Nephron (organoid): ENCODE results near the gene PCDHGA1.

ENCODE experiments used
- H3K27ac Mint-ChIP-seq, 3 experiments: 2 replicates each; pipeline ENCODE4 v1.8.0; 2020; ENCODE audit warnings: mixed read lengths in 3 of 3, mild to moderate bottlenecking in 2 of 3, moderate library complexity in 1 of 3
- H3K27me3 Mint-ChIP-seq: 2 replicates; pipeline ENCODE4 v1.8.0; 2021; ENCODE audit warnings: low read depth, mild to moderate bottlenecking, moderate library complexity, mixed read lengths
- H3K36me3 Mint-ChIP-seq: 2 replicates; pipeline ENCODE4 v1.8.0; 2020; ENCODE audit warnings: low read depth, mixed read lengths
- H3K4me1 Mint-ChIP-seq: 2 replicates; pipeline ENCODE4 v1.8.0; 2020; ENCODE audit warnings: mixed read lengths
- H3K4me3 Mint-ChIP-seq, 3 experiments: 2 replicates each; pipeline ENCODE4 v1.8.0; 2020; ENCODE audit warnings: mild to moderate bottlenecking in 3 of 3, mixed read lengths in 3 of 3, moderate library complexity in 2 of 3
- H3K9me3 Mint-ChIP-seq: 2 replicates; pipeline ENCODE4 v1.8.0; 2020; ENCODE audit warnings: mixed read lengths
- TF ChIP-seq, protein P1 (sequence below), 3 experiments: fragments of 200-600 bp; sonication (generic); IDR thresholded peaks; one replicate each; pipeline ENCODE4 v1.5.0; 2021; ENCODE audit warnings: antibody characterized with exemption in 3 of 3; ENCODE audit not compliant: unreplicated experiment in 3 of 3

The PCDHGA1 gene

GRCh38 chr5:141524604-141525597 lies 194.6 kb downstream of the PCDHGA1 start:
- TF ChIP-seq, protein P1, sequence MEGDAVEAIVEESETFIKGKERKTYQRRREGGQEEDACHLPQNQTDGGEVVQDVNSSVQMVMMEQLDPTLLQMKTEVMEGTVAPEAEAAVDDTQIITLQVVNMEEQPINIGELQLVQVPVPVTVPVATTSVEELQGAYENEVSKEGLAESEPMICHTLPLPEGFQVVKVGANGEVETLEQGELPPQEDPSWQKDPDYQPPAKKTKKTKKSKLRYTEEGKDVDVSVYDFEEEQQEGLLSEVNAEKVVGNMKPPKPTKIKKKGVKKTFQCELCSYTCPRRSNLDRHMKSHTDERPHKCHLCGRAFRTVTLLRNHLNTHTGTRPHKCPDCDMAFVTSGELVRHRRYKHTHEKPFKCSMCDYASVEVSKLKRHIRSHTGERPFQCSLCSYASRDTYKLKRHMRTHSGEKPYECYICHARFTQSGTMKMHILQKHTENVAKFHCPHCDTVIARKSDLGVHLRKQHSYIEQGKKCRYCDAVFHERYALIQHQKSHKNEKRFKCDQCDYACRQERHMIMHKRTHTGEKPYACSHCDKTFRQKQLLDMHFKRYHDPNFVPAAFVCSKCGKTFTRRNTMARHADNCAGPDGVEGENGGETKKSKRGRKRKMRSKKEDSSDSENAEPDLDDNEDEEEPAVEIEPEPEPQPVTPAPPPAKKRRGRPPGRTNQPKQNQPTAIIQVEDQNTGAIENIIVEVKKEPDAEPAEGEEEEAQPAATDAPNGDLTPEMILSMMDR (IDR thresholded peaks at IDR 0.05; ENCODE audit: unreplicated experiment in 3 of 3) = peak; percentile 98 to 100 (median 99)
- peaks cover 71% of the 10 kb centered on the region for H3K36me3 Mint-ChIP-seq
- H3K4me3 Mint-ChIP-seq = peak overlapping the region; percentile 45 to 81 (median 69)
- no peaks in the 10 kb centered on the region for H3K9me3 Mint-ChIP-seq
- H3K27me3 Mint-ChIP-seq = no peaks in the 10 kb centered on the region
- peaks cover 90% of the 10 kb centered on the region for H3K4me1 Mint-ChIP-seq
- no peak overlapping the region for H3K27ac Mint-ChIP-seq

DNA sequence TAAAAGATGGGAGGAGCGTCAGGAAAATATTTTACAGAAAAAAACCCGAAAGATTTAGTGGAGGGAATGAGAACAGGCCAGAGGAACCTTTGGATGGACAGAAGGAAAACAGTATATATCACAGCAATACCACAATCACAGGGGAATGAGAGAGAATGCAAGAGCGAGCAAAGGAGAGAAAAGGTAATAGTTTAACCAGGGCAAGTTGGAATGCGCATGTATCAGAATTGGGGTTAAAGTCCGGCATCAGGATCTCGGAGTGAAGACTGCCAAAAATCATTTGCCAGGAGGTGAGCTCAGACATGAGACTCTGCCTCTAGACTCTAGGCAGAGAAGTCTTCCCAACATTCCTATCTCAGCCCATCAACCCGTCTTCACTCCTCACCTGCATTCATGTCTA lies 195.3 kb downstream of the PCDHGA1 start:
- H3K27me3 Mint-ChIP-seq = no peaks in the 10 kb centered on the region
- TF ChIP-seq, protein P1 (IDR thresholded peaks at IDR 0.05; ENCODE audit: unreplicated experiment in 3 of 3) = no peak
- no peak overlapping the region for H3K27ac Mint-ChIP-seq
- peaks cover 82% of the 10 kb centered on the region for H3K4me1 Mint-ChIP-seq
- peak overlapping the region; percentile 45 to 69 (median 50) for H3K4me3 Mint-ChIP-seq
- H3K9me3 Mint-ChIP-seq = no peaks in the 10 kb centered on the region
- H3K36me3 Mint-ChIP-seq = peaks cover 63% of the 10 kb centered on the region

DNA sequence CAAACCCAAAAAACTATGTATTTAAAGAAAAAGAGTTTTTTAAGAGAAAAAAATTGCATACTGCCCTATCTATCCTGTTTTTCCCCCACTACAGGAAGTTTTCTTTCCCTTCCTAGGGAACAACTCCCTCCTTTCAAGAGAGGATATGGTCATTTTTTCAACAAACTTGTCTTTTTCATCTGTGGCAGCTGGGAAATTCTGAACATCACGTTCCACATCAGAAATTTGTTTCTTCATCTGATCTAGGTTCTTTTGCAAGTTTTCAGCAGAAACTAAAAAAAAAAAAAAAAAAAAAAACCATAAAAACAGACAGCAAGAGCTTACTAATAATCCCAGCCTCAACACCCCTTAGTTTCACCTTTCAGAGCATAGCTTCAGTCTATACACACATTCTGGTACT lies 197.1 kb downstream of the PCDHGA1 start:
- no peaks in the 10 kb centered on the region for H3K9me3 Mint-ChIP-seq
- H3K4me1 Mint-ChIP-seq = peaks cover 64% of the 10 kb centered on the region
- peaks cover 49% of the 10 kb centered on the region for H3K36me3 Mint-ChIP-seq
- no peak overlapping the region for H3K4me3 Mint-ChIP-seq
- H3K27ac Mint-ChIP-seq = no peak overlapping the region
- no peaks in the 10 kb centered on the region for H3K27me3 Mint-ChIP-seq
- TF ChIP-seq, protein P1 (IDR thresholded peaks at IDR 0.05; ENCODE audit: unreplicated experiment in 3 of 3) = no peak

- Mint-ChIP-seq H3K9me3 (no peaks in the 10 kb centered on the region), H3K27me3 (no peaks in the 10 kb centered on the region), H3K4me3 (peak overlapping the region in 2 of 3 experiments; percentile 1 to 57), H3K36me3 (peaks cover 49% of the 10 kb centered on the region), H3K27ac (no peak overlapping the region), H3K4me1 (peaks cover 58% of the 10 kb centered on the region)
- TF ChIP-seq, protein P1 (IDR thresholded peaks at IDR 0.05; ENCODE audit: unreplicated experiment in 3 of 3) = no peak
Measured at GRCh38 chr5:141528291-141528984, 198.1 kb downstream of the PCDHGA1 start.

DNA sequence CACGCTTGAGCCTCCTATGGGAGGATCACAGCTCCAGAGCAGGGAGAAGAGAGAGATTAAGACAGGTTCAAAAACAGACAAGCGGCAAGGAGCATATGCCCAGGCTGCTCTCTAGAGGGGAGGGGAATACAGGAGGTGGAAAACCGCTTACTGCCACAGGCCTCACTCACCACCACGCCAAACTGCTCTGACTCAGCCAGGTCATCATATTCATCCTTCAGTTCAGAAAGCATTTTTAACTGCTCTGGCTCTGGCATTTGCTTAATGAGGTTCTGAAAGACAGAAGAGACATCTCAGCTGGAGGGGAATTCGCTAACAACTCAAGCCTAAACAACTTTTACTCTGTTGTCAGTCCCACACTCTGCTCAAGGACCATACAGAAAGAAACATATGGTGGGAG lies 198.7 kb downstream of the PCDHGA1 start:
- Mint-ChIP-seq H3K27me3 (no peaks in the 10 kb centered on the region), H3K27ac (no peak overlapping the region), H3K4me3 (peak overlapping the region in 1 of 3 experiments; percentile 57), H3K4me1 (peaks cover 52% of the 10 kb centered on the region), H3K36me3 (peaks cover 51% of the 10 kb centered on the region), H3K9me3 (no peaks in the 10 kb centered on the region)
- TF ChIP-seq, protein P1 (IDR thresholded peaks at IDR 0.05; ENCODE audit: unreplicated experiment in 3 of 3) = no peak
